Islet precursor cell (in vitro differentiated cells): Measurements from ENCODE around the gene ADISSP.
A peak's percentile ranks its signal among the peaks of the same experiment; 100 is the strongest.

Experiments
- DNase-seq: peaks from one replicate; pipeline ENCODE4 v3.0.0-alpha.2; 2018

Gene ADISSP

GRCh38 chr20:3753501-3754275 is 13.9 kb downstream of the ADISSP start:
- no peak for DNase-seq

- DNase-seq = peak; percentile 79
Observed at GRCh38 chr20:3753098-3753497, 14.5 kb downstream of the ADISSP start.

- DNase-seq = no peak
Observed at GRCh38 chr20:3752386-3752759, 15.2 kb downstream of the ADISSP start.

GRCh38 chr20:3751675-3752385 is 15.7 kb downstream of the ADISSP start:
- DNase-seq = peak; percentile 89

GRCh38 chr20:3751305-3751674 is 16.3 kb downstream of the ADISSP start:
- no peak for DNase-seq

- DNase-seq = peak; percentile 79
Observed at GRCh38 chr20:3749689-3750531, 17.6 kb downstream of the ADISSP start.

GRCh38 chr20:3749087-3749688 is 18.4 kb downstream of the ADISSP start:
- DNase-seq = no peak

- DNase-seq = no peak
Observed at GRCh38 chr20:3748073-3748472, 19.5 kb downstream of the ADISSP start.

- DNase-seq = no peak
Observed at GRCh38 chr20:3747471-3747870, 20.1 kb downstream of the ADISSP start.

GRCh38 chr20:3745686-3746173 is 21.8 kb downstream of the ADISSP start:
- no peak for DNase-seq

GRCh38 chr20:3744806-3745685 is 22.5 kb downstream of the ADISSP start:
- DNase-seq = peak; percentile 93

- DNase-seq = no peak
Observed at GRCh38 chr20:3744037-3744436, 23.5 kb downstream of the ADISSP start.

GRCh38 chr20:3743251-3743650 is 24.3 kb downstream of the ADISSP start:
- no peak for DNase-seq

- no peak for DNase-seq
Observed at GRCh38 chr20:3741836-3742458, 25.6 kb downstream of the ADISSP start.

- DNase-seq = no peak
Observed at GRCh38 chr20:3740615-3741301, 26.8 kb downstream of the ADISSP start.

GRCh38 chr20:3739926-3740451 is 27.6 kb downstream of the ADISSP start:
- DNase-seq = no peak

GRCh38 chr20:3739054-3739925 is 28.3 kb downstream of the ADISSP start:
- DNase-seq = no peak

- no peak for DNase-seq
Observed at GRCh38 chr20:3738111-3739053, 29.2 kb downstream of the ADISSP start.
